HG03571 (cell line): ENCODE results near the gene INVS.
"Not testable (repeated sequence)": the region's sequence is repeated elsewhere in the genome, so short reads cannot be mapped to it uniquely, and the experiment has no call there.

Experiments
- ATAC-seq: cut with Tn5 transposase; IDR thresholded peaks from one replicate; pipeline ENCODE4 v1.9.1; 2021; ENCODE audit not compliant: unreplicated experiment

INVS gene

GRCh38 chr9:100193078-100193477 is 94.0 kb downstream of the INVS start:
- ATAC-seq: no peak

GRCh38 chr9:100196215-100196614 is 97.2 kb downstream of the INVS start:
- ATAC-seq: no peak

- ATAC-seq: no peak
Observed at GRCh38 chr9:100196828-100197227, 97.8 kb downstream of the INVS start.

DNA sequence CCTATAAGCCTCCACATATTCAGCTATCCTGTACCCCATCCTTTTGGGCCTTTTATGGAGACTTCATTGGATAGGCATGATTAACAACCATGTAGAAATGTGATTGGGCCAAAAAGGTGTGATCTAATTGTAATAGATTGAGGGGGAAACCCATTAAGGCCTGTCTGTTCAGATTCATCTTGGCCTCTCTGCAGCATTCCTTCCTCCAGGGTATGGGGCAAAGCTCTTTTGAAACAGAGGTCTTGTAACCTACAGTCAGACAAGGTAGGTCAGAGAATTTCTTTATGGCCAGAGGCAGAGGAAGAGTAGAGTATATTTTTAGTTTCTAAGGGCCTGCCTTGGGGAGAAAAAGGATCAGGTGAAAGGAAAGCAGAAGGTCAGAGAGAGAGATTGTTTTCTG is 98.5 kb downstream of the INVS start:
- ATAC-seq: no peak

- no peak for ATAC-seq
Observed at GRCh38 chr9:100202806-100203205, 103.8 kb downstream of the INVS start.

DNA sequence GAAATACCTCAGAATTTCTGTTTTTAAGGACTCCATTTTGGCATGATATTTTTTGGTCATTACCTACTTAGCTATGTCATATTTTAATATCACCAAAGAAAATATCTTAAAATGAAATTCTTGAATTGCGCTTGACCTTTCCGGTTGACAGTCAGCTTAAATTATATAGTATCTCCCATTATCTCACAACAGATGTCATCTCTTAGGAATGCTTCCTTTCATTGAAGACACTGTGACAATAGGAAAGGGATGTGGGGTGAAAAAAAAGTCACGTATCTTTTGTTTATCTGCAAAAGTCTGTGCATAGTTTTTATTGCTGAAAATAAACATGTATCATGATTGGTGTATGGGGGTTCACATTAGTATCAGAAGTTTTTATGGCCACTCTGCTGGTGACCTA is 105.8 kb downstream of the INVS start:
- no peak for ATAC-seq

DNA sequence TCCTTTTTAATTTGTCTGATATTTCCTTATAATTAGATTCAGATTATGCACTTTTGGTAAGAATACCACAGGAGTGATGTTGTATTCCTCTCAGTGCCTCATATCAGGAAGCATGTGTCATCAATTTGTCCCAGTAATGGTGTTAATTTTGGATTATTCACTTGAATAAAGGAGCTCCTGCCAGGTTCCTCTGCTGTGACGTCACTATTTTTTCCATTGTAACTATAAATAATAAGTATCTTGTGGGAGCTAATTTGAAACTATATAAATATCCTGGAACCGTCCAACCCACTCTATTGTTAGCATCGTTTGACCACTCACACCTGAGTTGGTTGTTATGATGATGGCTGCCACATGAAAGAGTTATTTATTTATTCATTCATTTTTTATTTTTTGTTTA is 107.9 kb downstream of the INVS start:
- no peak for ATAC-seq

DNA sequence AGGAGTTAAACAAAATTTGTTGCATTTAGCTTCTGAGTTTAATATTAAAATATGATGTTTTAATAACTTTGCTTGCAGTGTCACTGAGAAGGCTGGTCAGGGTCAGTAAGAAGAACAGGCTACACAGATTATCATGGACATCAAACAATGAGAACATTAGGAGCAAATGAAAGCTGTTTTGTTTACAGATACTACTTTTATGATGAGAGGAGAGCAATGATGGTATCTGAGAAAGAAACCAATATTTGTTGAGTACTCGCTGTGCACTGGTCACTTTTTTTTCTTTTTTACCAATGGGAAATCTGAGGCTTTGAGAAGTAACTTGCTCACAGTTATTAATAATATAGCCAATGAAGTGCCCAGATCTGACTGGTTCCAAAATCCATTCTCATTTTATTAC is 109.6 kb downstream of the INVS start:
- ATAC-seq: no peak

- ATAC-seq: no peak
Observed at GRCh38 chr9:100211476-100211875, 112.4 kb downstream of the INVS start.

DNA sequence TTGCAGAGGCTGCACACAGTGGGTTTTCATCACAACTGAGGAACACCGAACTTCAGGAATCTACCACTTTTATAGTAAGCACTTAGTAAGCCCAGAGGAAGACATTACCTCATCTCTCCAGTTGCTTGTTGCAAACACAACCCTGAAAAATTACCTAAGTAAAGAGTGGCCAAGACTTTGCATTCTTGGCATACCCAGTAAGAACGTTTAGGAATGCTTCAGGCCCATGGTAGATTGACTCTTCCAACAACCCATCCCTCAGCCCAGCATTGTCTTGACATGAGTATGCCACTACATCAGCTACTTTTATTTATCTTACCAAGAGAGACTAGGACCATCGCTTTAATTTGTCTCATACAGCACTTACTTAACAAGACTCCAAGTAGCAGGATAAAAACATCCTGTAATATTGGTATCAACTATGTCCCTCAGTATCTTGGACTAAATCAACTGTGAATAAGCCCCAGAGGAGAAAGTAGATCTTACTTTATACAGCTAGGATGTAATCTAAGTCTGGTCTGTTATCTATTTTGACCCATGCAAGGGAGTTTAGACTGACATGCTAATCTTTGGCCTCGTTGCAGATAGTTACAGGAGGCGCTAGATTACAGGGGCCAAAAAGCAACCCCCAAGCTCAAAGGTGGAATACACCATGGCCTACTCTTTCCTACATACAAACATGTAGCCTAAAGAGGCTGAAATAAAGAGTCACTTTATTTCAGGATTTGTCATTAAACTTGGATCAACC is 114.9 kb downstream of the INVS start:
- ATAC-seq: no peak

- no peak for ATAC-seq
Observed at GRCh38 chr9:100216178-100216787, 117.2 kb downstream of the INVS start.

- ATAC-seq: no peak
Observed at GRCh38 chr9:100217536-100217935, 118.5 kb downstream of the INVS start.

DNA sequence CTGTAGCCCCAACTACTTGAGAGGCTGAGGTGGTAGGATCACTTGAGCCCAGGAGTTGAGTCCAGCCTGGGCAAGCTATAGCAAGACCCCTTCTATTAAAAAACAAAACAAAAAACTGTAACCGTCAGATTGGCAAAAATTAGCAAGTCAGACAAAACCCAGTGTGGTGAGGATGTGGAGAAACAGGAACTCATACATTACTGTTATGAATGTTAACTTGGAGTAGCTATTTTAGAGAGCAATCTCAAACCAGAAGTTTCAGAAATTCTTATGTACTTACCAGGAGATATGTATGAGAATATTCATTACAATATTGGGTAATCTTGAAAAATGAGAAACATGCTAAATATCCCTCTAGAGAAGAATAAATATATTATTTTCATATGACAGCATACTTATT is 120.3 kb downstream of the INVS start:
- ATAC-seq: peak; percentile 73

DNA sequence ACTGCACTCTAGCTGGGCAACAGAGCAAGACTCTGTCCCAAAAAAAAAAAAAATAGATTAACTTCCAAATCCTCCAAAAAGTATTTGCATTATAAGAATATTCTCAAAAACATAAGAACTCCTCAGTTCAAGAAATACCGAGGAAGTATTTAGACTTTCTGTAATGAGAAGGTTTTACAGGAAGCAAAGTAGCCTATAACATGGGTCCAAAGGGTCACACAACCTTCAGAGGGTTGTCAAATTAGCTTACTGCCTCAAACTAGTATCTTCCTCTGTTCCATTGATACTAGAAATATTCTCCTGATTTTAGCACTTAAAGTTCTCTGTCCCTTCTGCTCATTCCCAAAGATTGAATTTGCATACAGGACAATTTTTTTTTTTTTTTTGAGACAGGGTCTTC is 121.9 kb downstream of the INVS start:
- no peak for ATAC-seq

GRCh38 chr9:100221538-100221937 is 122.5 kb downstream of the INVS start:
- no peak for ATAC-seq

DNA sequence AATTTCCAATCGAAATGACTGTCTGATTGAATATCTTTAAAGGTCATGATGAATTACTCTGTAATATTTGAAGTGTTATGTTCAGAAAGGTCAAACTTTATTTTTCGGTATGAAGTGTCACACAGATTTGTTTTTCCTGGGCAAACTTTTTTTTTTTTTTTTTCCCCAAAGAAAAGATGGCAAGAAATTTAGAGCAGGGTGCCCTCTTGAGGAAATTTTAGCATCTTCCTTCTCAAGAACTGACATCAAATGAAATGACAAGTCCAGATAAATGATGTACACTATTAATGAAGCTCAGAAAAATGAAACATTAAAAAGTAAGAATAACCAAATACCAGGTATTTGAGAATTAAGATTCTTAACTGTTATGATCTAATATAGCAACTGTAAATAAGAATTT is 123.6 kb downstream of the INVS start:
- no peak for ATAC-seq

DNA sequence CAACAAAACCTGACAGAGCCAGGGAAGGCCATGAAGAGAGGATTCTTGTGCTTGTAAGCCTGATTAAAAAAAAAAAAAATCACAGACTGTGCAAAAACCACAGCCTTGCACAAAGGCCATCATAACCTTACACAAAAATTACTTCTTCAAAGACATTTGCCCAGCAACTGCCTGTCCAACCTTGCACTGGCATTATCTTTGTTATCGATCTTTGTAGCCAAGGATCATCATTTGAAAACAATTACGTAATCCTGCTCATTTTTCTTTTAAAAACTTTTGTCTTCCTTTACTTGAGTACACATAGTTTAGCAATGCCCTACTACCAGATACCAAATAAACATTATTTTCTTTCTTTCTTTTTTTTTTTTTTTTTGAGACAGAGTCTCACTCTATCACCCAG is 128.6 kb downstream of the INVS start:
- no peak for ATAC-seq

DNA sequence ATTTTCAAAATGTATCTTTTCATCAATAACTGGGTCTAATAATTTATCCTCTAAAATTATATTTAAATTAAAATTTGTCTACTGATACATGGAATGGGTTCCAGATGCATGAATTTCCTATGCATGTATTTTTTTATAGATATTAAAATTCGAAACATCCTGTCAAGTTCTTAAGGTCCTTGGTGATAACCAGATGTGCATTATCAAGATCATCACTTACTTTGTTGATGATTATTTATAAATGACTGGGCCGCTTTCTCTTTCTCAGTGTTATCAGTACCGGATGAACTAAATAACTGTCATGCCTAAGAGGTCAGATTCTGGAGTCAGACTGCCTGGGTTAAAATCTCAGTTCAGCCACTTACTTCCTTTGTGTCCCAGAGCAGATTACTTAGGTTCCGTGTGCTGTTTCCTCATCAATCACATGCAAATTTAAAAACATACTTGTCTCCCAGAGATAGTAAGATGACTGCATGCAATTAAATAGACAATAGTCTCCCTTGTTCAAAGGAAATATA is 129.4 kb downstream of the INVS start:
- ATAC-seq: no peak

DNA sequence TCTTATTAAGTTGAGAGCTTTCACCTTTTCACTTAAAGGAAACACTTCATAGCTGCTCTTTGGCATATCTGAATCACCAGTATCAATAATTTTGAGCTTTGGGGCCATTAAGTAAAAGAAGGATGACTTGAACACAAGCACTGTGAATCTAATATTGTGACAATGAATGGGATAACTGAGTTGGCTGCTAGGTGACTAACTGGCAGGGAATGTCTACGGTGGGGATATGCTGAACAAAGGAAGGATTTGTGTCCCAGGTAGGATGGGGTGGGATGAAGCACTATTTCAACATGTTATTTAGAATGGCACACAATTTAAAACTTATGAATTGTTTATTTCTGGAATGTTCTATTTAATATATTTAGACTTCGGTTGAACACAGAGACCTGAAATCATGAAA is 130.1 kb downstream of the INVS start:
- no peak for ATAC-seq

GRCh38 chr9:100229561-100229960 is 130.5 kb downstream of the INVS start:
- ATAC-seq: no peak

DNA sequence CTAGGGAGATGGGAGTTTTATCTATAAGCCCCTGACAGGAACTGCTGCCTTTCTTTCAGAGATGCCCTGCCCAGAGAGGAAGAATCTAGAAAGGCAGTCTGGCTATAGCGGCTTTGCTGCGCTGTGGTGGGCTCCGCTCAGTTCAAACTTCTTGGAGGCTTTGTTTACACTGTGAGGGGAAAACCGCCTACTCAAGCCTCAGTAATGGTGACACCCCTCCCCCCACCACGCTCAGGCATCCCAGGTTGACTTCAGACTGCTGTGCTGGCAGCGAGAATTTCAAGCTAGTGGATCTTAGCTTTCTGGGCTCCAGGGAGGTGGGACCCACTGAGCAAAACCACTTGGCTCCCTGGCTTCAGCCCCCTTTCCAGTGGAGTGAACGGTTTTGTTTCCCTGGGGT is 137.9 kb downstream of the INVS start:
- not testable (repeated sequence) for ATAC-seq

DNA sequence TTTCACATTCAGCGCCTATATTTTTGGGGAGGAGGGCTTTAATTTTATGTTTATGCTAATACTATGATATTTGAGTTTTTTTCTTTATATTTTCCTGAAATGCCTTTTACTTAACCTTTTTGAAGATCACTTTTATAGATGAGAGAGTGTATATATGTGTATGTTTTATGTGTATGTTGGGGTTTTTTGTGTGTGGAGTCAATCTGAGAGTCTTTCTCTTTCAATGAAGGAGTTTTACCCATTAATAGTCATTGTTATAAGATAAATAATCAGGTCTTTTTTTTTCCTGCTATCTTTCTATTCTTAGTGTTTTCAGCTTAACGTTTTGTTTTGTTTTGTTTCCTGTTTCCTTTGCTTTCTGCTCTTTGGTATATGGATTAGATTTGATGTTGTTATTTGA is 141.5 kb downstream of the INVS start:
- no peak for ATAC-seq

DNA sequence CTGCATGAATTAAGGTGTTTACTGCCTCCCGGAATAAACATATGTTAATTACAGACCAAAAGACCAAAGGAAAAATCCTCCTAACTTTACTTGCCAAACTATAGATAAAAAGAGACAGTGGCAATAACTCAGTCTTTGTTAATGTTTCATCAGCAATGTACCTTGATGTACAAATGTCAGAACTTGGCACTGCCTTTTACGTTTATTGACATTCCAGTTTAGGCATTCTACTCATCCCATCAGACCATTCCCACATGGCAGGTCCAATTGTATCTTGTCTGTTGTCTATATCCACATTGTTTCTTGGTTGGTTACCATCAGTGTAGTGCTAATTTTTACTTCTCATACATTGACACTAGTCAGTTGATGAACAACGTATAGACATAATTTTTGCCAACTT is 168.2 kb downstream of the INVS start:
- ATAC-seq: no peak
